GM13976 (cell line): ENCODE measurements around the gene OR2H1.

ENCODE experiments used
- DNase-seq: peaks from one replicate; pipeline ENCODE4 v3.0.0; 2012; ENCODE audit warnings: low spot score
- in situ Hi-C: fragments of 300-500 bp; cut with MboI; formaldehyde crosslinking; loops from one replicate; pipeline ENCODE4 v1.12.0; 2022; ENCODE audit warnings: low sequenced_read_pairs, mixed read lengths, inconsistent platforms; ENCODE audit not compliant: unreplicated experiment
- TF ChIP-seq, protein P1 (sequence below): IDR thresholded peaks from 2 replicates; pipeline ENCODE4 v1.5.1; 2012; ENCODE audit warnings: borderline replicate concordance, mild to moderate bottlenecking; ENCODE audit not compliant: insufficient read depth; ENCODE audit errors: extremely low read depth, missing control alignments, control extremely low read depth

Gene OR2H1

GRCh38 chr6:29465279-29465678, 8.3 kb downstream of the OR2H1 start:
- no peak for DNase-seq
- TF ChIP-seq, protein P1, sequence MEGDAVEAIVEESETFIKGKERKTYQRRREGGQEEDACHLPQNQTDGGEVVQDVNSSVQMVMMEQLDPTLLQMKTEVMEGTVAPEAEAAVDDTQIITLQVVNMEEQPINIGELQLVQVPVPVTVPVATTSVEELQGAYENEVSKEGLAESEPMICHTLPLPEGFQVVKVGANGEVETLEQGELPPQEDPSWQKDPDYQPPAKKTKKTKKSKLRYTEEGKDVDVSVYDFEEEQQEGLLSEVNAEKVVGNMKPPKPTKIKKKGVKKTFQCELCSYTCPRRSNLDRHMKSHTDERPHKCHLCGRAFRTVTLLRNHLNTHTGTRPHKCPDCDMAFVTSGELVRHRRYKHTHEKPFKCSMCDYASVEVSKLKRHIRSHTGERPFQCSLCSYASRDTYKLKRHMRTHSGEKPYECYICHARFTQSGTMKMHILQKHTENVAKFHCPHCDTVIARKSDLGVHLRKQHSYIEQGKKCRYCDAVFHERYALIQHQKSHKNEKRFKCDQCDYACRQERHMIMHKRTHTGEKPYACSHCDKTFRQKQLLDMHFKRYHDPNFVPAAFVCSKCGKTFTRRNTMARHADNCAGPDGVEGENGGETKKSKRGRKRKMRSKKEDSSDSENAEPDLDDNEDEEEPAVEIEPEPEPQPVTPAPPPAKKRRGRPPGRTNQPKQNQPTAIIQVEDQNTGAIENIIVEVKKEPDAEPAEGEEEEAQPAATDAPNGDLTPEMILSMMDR = no peak
- in situ Hi-C loops = no loop called here

DNA sequence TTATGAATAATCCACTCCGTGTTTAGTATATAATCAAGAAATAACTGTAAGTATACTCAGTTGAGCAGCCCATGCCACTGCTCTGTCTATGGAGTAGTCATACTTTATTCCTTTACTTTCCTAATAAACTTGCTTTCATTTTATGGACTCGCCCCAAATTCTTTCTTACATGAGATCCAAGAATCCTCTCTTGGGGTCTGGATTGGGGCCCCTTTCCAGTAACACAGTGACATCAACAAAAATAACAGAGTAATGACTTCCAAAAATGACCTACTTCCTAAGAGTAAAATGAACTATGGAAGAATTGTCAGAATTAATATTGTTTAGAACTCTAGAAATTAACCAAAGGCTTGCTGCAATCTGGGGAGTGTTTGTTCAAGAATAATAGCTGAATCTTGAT, 8.8 kb downstream of the OR2H1 start:
- TF ChIP-seq, protein P1 = no peak
- in situ Hi-C loops = no loop called here
- DNase-seq = no peak

DNA sequence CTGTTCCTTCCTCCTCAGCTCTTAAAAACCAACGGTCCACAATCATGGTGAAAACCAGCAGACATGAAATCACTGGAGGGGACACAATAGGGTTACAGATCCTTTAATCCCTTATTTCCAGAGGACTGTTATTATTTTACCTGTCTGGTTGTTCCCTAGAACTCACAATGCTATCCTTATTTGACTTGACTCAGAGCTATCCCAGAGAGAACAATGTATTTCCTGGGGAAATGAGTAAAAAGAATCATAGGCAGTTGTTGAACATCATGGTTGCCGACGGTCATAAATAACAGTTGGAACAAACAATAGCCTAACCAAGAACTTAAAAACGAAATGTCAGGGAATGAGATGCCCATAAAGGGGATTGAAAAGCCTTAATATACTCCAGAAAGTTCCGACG, 9.3 kb downstream of the OR2H1 start:
- in situ Hi-C loops = no loop called here
- TF ChIP-seq, protein P1 = no peak
- no peak for DNase-seq

DNA sequence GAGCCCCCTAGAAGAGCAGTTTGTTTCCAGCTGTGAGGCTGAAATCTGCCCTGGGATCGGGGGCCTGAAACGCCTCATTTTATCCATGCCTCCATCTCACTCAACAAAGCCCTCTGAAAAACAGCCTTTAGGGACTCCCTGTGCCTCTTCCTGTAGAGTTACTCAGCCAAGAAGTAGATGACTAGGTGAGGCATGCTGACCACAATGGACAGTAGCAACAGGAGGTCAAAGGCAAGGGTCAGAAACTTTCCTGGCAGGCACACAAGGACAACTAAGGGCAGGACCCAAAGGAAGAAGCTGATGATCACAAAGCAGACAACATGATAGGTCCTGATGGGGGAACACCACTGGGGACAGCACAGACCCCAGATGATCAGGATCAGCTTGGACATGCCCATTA, 18.0 kb downstream of the OR2H1 start:
- TF ChIP-seq, protein P1 = no peak
- in situ Hi-C loops = no loop called here
- no peak for DNase-seq

DNA sequence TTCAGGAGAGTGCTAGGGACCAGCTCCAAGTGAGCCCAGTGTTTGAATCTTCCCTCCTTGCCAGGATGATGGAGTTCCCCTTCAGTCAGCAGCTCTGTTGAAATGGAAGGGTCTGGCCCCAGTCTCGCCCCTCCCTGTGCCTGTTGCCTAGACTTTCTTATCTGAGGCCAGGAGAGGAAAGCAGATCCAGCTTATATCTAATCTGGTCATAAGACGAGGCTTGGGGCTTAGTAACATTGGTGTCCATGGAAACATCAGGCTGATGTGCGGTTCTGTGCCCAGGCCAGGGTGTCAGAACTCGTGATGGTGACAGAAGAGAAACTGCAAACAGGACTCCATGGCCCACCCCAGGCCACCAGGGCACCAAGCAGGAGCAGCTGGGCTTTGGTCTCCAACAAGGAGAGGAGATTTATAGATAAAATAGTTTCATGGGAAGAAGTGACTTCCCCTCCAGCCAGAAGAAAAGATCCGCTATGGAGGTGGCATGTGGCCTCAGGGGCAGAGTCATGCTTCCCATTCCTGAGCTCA, 21.0 kb downstream of the OR2H1 start:
- no peak for DNase-seq
- TF ChIP-seq, protein P1 = no peak
- in situ Hi-C loops = no loop called here

GRCh38 chr6:29478740-29479139, 21.8 kb downstream of the OR2H1 start:
- TF ChIP-seq, protein P1 = no peak
- DNase-seq = no peak
- in situ Hi-C loops = no loop called here

DNA sequence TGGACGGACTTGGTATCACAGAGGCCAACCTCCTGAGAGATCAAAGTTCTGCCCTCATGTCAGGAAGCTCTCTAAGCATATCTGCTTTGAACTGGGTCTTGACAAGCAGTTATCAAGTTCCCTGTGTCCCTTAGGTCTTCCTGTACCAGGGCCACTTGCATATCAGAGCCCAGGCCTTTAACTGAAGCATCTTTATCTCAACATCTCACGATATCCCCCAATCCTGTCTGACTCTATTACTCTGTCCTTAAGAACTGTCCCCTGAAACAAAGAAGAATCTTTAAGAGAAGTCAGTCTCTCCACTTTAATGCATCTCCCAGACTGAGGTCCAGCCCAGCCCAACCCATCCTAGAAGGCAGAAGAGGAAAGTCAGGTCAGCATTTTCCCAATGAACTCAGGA, 22.6 kb downstream of the OR2H1 start:
- DNase-seq = no peak
- TF ChIP-seq, protein P1 = no peak
- in situ Hi-C loops = no loop called here
